GM12892 (cell line): Measurements from ENCODE around the gene RTL10. TPM values are rescaled to one million over a fixed set of nuclear protein-coding genes. Genes with fewer than 3 reads are reported as not detected.

Experiments used
- DNase-seq: peaks from one replicate; pipeline ENCODE4 v3.0.0; 2011; ENCODE audit not compliant: insufficient read length
- FAIRE-seq: peaks from 2 replicates; lab custom pipeline; 2011; peaks lifted over from hg19 to GRCh38; lab: Jason Lieb, UNC
- POLR2A ChIP-seq: IDR thresholded peaks from 2 replicates; pipeline ENCODE4 v1.6.1; 2011; ENCODE audit warnings: low read depth, low read length, control low read depth
- POLR2AphosphoS5 ChIP-seq: IDR thresholded peaks from 2 replicates; pipeline ENCODE4 v1.6.1; 2011; ENCODE audit warnings: low read depth, low read length, control low read depth
- TAF1 ChIP-seq: IDR thresholded peaks from 2 replicates; pipeline ENCODE4 v1.6.1; 2011; ENCODE audit warnings: low read depth, mild to moderate bottlenecking, control low read depth, low read length, borderline replicate concordance
- polyA plus RNA-seq: library from polyadenylated mRNA; unstranded; fragments of >200 nt; gene quantifications from one replicate; pipeline ENCODE4 v1.2.1, GENCODE V29; 2012; ENCODE audit warnings: missing spikeins, inconsistent platforms; ENCODE audit not compliant: missing spikeins

RTL10 gene
- 5.6 TPM for polyA plus RNA-seq

GRCh38 chr22:19854778-19855503, at the start of gene RTL10, which contains the start of gene GNB1L:
TSS of gene RTL10 (minus strand) at chr22:19854874. CDS start at chr22:19852261, 2,613 bp downstream.
TSS of gene GNB1L (minus strand) at chr22:19854874. CDS start at chr22:19821355, 33,519 bp downstream.
- DNase-seq (peak; percentile 95), FAIRE-seq (peak; percentile 99)
- TF ChIP-seq POLR2AphosphoS5: peak; percentile 90
- peak; percentile 85 for TF ChIP-seq TAF1
- TF ChIP-seq POLR2A: peak; percentile 92

- DNase-seq (no peak), FAIRE-seq (no peak)
- no peak for TF ChIP-seq TAF1
- no peak for TF ChIP-seq POLR2A
- no peak for TF ChIP-seq POLR2AphosphoS5
Measured at GRCh38 chr22:19904174-19904856, 49.6 kb upstream of the RTL10 start.

DNA sequence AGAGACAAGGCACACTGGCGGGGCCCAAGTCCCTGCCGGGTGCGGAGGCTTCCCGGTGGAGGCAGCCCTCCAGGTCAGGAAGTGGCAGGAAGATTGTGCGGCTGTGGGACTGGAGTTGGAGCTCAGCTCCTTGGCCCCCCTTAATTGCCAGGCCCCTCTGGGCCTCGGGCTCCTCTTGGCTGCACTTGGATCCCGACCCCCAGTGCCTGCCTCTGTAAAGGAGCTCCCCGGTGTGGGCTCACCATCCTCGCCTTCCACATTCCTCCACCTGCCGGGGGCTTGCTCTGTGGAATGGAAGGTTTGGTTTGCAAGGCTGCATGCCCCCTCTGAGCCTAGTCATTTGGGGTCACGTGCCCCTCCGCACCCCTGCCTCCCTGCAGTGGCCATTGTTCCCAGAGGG, 48.8 kb upstream of the RTL10 start:
- FAIRE-seq (no peak), DNase-seq (no peak)
- TF ChIP-seq POLR2A (no peak), TAF1 (no peak), POLR2AphosphoS5 (no peak)

- no peak for FAIRE-seq
- no peak for DNase-seq
- TF ChIP-seq POLR2A: no peak
- TF ChIP-seq POLR2AphosphoS5: no peak
- no peak for TF ChIP-seq TAF1
Measured at GRCh38 chr22:19903031-19903430, 48.4 kb upstream of the RTL10 start.

DNA sequence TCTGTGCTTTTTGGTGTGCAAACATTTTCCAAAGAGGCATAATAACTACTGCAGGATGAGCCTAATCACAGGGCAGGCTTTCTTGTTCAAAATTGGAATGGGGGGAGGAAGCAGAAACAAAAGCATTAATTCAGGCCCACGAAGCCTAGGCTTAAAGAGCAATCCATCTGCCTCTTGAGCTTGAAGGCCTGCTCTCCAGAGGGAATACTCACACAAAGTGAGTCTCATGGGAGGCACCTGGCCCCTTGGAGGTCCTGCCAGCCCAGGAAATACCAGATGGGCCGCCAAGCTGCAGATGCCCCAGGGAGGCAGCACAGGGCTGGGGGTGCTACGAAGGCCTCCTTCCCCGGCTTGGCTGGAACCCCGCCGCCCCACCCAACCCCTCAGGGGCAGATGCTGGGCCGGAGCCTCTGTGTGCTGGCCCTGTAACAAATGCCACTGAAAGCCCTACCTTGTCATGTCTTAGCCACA, 47.6 kb upstream of the RTL10 start:
- TF ChIP-seq POLR2AphosphoS5 (no peak), TAF1 (no peak), POLR2A (no peak)
- no peak for FAIRE-seq
- DNase-seq: no peak

- DNase-seq (no peak), FAIRE-seq (no peak)
- TF ChIP-seq POLR2A (no peak), POLR2AphosphoS5 (no peak), TAF1 (no peak)
Measured at GRCh38 chr22:19901577-19902244, 47.0 kb upstream of the RTL10 start.

GRCh38 chr22:19900707-19901436, 46.2 kb upstream of the RTL10 start:
- TF ChIP-seq TAF1 (no peak), POLR2AphosphoS5 (no peak), POLR2A (no peak)
- no peak for DNase-seq
- FAIRE-seq: no peak

DNA sequence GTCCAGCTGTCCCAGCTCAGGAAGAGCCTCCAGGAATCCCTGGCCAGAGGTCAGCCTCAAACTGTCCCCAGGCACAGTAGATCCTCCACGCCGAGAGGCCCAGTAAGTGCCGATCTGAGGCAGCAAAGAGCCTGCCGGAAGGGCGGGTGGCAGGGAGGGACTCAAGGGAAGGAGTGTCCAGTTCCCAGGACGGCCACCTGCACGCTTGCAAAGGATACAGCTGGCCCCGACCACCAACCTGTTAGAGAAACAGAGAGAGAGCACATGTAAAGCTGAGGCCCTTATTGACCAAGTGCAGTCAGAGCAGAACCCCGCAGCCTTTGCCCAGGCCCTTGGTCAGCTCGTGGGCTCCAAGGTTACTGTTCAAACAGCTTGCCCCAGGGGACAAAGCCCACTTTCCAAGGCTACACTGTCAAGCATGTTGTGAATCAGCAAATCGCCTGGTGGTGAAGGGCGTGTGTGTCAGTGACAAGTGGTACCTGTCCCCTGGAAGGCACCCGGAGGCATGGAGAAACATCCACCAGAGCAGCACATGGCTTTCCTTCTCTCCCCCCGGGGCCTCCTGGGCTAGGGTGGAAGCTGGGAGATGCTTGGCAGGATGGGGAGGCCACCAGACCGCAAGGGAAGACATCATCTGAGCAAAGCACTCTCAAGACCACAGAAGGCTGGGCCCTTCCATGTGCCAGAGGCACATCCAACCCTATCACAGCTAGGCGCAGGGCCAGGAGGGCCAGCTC, 44.3 kb upstream of the RTL10 start:
- FAIRE-seq: no peak
- no peak for DNase-seq
- TF ChIP-seq POLR2A: no peak
- TF ChIP-seq TAF1: no peak
- TF ChIP-seq POLR2AphosphoS5: no peak

- no peak for TF ChIP-seq POLR2AphosphoS5
- TF ChIP-seq TAF1: no peak
- TF ChIP-seq POLR2A: no peak
- DNase-seq: no peak
- FAIRE-seq: no peak
Measured at GRCh38 chr22:19898145-19898544, 43.5 kb upstream of the RTL10 start.

GRCh38 chr22:19897726-19898125, 43.1 kb upstream of the RTL10 start:
- no peak for TF ChIP-seq POLR2A
- TF ChIP-seq TAF1: no peak
- no peak for TF ChIP-seq POLR2AphosphoS5
- FAIRE-seq: no peak
- no peak for DNase-seq

- no peak for FAIRE-seq
- DNase-seq: no peak
- TF ChIP-seq POLR2AphosphoS5 (no peak), POLR2A (no peak), TAF1 (no peak)
Measured at GRCh38 chr22:19896665-19897355, 42.1 kb upstream of the RTL10 start.
